A172 (cell line): ENCODE data around the gene DDX39A. TPM values are rescaled to one million over a fixed set of nuclear protein-coding genes. Genes with fewer than 3 reads are reported as not detected.

Experiments used
- DNase-seq: peaks from one replicate; pipeline ENCODE4 v3.0.0-alpha.2; 2015; ENCODE audit warnings: low spot score
- total RNA-seq: library from RNA; depleted of rRNA; stranded (reverse); fragments of >200 nt; shearing (Covaris generic); gene quantifications from 2 replicates; pipeline ENCODE4 v1.2.3, GENCODE V29; 2014

The DDX39A gene
- total RNA-seq, 1 experiment from 2014 or later, result 312 TPM

GRCh38 chr19:14434543-14435319 is 15.6 kb upstream of the DDX39A start:
- DNase-seq, result peak; percentile 98

GRCh38 chr19:14433554-14434501 is 14.7 kb upstream of the DDX39A start:
- peak; percentile 43 for DNase-seq

- no peak for DNase-seq
Observed at GRCh38 chr19:14432791-14433553, 13.8 kb upstream of the DDX39A start, which contains the start of gene PKN1. TSS of gene PKN1 (plus strand) at chr19:14433306. CDS start at chr19:14433522, 216 bp downstream.

- no peak for DNase-seq
Observed at GRCh38 chr19:14430712-14431111, 11.6 kb upstream of the DDX39A start.

- no peak for DNase-seq
Observed at GRCh38 chr19:14428882-14429416, 9.8 kb upstream of the DDX39A start.

GRCh38 chr19:14427461-14427860 is 8.3 kb upstream of the DDX39A start:
- DNase-seq, result no peak

- DNase-seq, result no peak
Observed at GRCh38 chr19:14425696-14426138, 6.6 kb upstream of the DDX39A start.

- DNase-seq, result no peak
Observed at GRCh38 chr19:14418856-14419105, 360 bp downstream of the DDX39A start.

GRCh38 chr19:14416817-14417231 is 2.3 kb downstream of the DDX39A start:
- no peak for DNase-seq

GRCh38 chr19:14414926-14415690 is 4.0 kb downstream of the DDX39A start:
- no peak for DNase-seq

- no peak for DNase-seq
Observed at GRCh38 chr19:14413693-14414181, 5.4 kb downstream of the DDX39A start.

GRCh38 chr19:14412996-14413692 is 6.0 kb downstream of the DDX39A start:
- no peak for DNase-seq

GRCh38 chr19:14412324-14412995 is 6.7 kb downstream of the DDX39A start:
- DNase-seq, result no peak

- no peak for DNase-seq
Observed at GRCh38 chr19:14411938-14412245, 7.2 kb downstream of the DDX39A start.

GRCh38 chr19:14411161-14411937 is 7.8 kb downstream of the DDX39A start:
- no peak for DNase-seq

GRCh38 chr19:14410091-14411051 is 8.8 kb downstream of the DDX39A start:
- no peak for DNase-seq

GRCh38 chr19:14409146-14410023 is 9.8 kb downstream of the DDX39A start:
- no peak for DNase-seq
